SU-DHL-6 (cell line): ENCODE measurements around the gene SH3RF3.

Experiments
- H2AFZ ChIP-seq: fragments of 200-600 bp; sonication (generic); 2 replicates; pipeline ENCODE4 v1.6.1; 2014; ENCODE audit warnings: low read depth, mild to moderate bottlenecking, moderate library complexity, mixed read lengths, antibody characterized with exemption, low read length; ENCODE audit not compliant: severe bottlenecking
- H3F3A ChIP-seq: fragments of 200-600 bp; shearing (Covaris generic); 2 replicates; pipeline ENCODE4 v1.6.0; 2016; ENCODE audit warnings: antibody characterized with exemption, mild to moderate bottlenecking; ENCODE audit not compliant: insufficient read depth
- H3K27ac ChIP-seq: fragments of 200-600 bp; sonication (generic); 2 replicates; pipeline ENCODE4 v1.5.1; 2016; ENCODE audit warnings: low read depth, mild to moderate bottlenecking, low read length, moderate library complexity, mixed read lengths
- H3K27me3 ChIP-seq: fragments of 200-600 bp; sonication (generic), shearing (Covaris generic); 2 replicates; pipeline ENCODE4 v1.6.0; 2014; ENCODE audit warnings: mild to moderate bottlenecking, low read length
- H3K36me3 ChIP-seq: fragments of 200-600 bp; sonication (generic); 2 replicates; pipeline ENCODE4 v1.6.1; 2014; ENCODE audit warnings: mild to moderate bottlenecking, low read length, mixed read lengths
- H3K4me2 ChIP-seq: fragments of 300-600, 200-600 bp; shearing (Covaris generic), sonication (generic); 2 replicates; pipeline ENCODE4 v1.6.0; 2014; ENCODE audit warnings: low read length, low read depth, mild to moderate bottlenecking; ENCODE audit not compliant: poor library complexity, severe bottlenecking
- H3K4me3 ChIP-seq: fragments of 200-600 bp; sonication (generic); 2 replicates; pipeline ENCODE4 v1.5.1; 2014; ENCODE audit warnings: antibody characterized with exemption, low read length, mild to moderate bottlenecking, mixed read lengths; ENCODE audit not compliant: insufficient read depth, poor library complexity, severe bottlenecking
- H3K79me2 ChIP-seq: fragments of 200-600 bp; sonication (generic); 2 replicates; pipeline ENCODE4 v1.6.1; 2014; ENCODE audit warnings: mild to moderate bottlenecking, low read length, moderate library complexity; ENCODE audit not compliant: insufficient read depth
- H3K9ac ChIP-seq: fragments of 200-600 bp; sonication (generic); 2 replicates; pipeline ENCODE4 v1.7.0; 2014; ENCODE audit warnings: mild to moderate bottlenecking, low read length
- H3K9me2 ChIP-seq: fragments of 200-600 bp; sonication (generic); replicated peaks from 2 replicates; pipeline ENCODE4 v1.6.1; 2014; ENCODE audit warnings: low read length; ENCODE audit not compliant: insufficient read depth
- H3K9me3 ChIP-seq: fragments of 200-600 bp; sonication (generic); 2 replicates; pipeline ENCODE4 v1.6.1; 2014; ENCODE audit warnings: low read length, mixed read lengths; ENCODE audit not compliant: insufficient read depth
- H4K20me1 ChIP-seq: fragments of 200-600 bp; sonication (generic); 2 replicates; pipeline ENCODE4 v1.6.1; 2014; ENCODE audit warnings: low read depth, mild to moderate bottlenecking, antibody characterized with exemption, low read length, moderate library complexity, mixed read lengths
- EZH2phosphoT487 ChIP-seq: fragments of 200-600 bp; sonication (generic), shearing (Covaris generic); conservative IDR thresholded peaks from 2 replicates; pipeline ENCODE4 v1.6.1; 2018; ENCODE audit warnings: mild to moderate bottlenecking, antibody characterized with exemption, low read length, moderate library complexity, mixed read lengths
- TF ChIP-seq, protein P1 (sequence below): fragments of 200-600 bp; sonication (generic); IDR thresholded peaks from one replicate; pipeline ENCODE4 v1.5.1; 2017; ENCODE audit warnings: antibody characterized with exemption, mild to moderate bottlenecking, low read length, moderate library complexity; ENCODE audit not compliant: insufficient read depth, poor library complexity, severe bottlenecking

The SH3RF3 gene

DNA sequence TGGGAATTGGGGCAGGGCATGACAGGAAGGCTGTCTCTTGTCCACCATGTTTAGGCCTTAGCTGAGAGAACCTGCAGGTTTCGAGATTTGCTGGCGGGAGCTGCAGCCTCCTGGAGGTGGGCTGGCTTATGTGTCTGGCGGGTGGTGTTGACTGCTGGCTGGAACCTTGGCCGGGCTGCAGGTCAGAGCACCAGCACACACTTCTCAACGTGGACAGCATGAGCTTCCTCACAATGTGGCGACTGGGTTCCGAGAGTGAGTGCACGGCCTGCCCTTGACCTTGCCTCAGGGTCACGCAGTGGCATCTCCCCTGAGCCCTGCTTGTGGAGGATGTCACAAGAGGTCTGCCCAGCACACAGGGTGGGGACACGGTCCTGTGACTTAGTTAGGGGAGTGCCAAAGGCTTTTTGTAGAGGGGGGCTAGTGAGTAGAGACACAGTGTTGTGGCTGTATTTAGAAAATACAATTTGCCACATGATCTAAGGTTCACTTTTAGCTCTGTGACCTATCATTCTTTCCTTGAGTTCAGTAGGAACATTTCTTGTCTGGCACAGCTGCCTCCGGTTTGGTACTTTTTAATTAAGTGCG is 350.0 kb downstream of the SH3RF3 start:
- Histone ChIP-seq H3K4me2 (no peak overlapping the region), H3K79me2 (no peaks in the 10 kb centered on the region), H3K27ac (no peak overlapping the region), H3F3A (no peaks in the 10 kb centered on the region), H3K9me2 (no peaks in the 10 kb centered on the region), H3K9me3 (no peaks in the 10 kb centered on the region), H3K9ac (no peak overlapping the region), H3K4me3 (no peak overlapping the region), H3K36me3 (no peaks in the 10 kb centered on the region), H3K27me3 (no peaks in the 10 kb centered on the region), H4K20me1 (no peaks in the 10 kb centered on the region), H2AFZ (no peak overlapping the region)
- TF ChIP-seq, protein P1, sequence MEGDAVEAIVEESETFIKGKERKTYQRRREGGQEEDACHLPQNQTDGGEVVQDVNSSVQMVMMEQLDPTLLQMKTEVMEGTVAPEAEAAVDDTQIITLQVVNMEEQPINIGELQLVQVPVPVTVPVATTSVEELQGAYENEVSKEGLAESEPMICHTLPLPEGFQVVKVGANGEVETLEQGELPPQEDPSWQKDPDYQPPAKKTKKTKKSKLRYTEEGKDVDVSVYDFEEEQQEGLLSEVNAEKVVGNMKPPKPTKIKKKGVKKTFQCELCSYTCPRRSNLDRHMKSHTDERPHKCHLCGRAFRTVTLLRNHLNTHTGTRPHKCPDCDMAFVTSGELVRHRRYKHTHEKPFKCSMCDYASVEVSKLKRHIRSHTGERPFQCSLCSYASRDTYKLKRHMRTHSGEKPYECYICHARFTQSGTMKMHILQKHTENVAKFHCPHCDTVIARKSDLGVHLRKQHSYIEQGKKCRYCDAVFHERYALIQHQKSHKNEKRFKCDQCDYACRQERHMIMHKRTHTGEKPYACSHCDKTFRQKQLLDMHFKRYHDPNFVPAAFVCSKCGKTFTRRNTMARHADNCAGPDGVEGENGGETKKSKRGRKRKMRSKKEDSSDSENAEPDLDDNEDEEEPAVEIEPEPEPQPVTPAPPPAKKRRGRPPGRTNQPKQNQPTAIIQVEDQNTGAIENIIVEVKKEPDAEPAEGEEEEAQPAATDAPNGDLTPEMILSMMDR: no peak
- no peak for TF ChIP-seq EZH2phosphoT487

DNA sequence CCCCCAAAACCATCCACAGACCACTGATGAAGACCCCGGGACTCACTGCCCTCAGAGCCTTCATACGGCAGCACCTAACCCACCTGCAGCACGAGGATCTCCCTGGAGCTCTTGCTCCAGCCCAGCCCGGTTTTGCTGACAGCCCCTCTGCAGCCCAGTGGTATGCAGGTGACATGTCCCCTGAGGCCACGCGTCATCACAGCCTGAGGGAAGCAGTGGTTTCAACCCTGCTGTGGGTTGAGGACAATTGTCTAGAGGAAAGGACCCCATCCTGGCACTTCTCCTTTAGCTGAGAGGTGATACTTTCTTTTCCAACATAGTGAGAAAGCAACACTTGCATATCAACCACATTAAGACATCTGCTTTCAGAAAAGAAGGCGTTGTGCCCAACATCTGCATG is 350.8 kb downstream of the SH3RF3 start:
- no peak overlapping the region for H3K9ac ChIP-seq

DNA sequence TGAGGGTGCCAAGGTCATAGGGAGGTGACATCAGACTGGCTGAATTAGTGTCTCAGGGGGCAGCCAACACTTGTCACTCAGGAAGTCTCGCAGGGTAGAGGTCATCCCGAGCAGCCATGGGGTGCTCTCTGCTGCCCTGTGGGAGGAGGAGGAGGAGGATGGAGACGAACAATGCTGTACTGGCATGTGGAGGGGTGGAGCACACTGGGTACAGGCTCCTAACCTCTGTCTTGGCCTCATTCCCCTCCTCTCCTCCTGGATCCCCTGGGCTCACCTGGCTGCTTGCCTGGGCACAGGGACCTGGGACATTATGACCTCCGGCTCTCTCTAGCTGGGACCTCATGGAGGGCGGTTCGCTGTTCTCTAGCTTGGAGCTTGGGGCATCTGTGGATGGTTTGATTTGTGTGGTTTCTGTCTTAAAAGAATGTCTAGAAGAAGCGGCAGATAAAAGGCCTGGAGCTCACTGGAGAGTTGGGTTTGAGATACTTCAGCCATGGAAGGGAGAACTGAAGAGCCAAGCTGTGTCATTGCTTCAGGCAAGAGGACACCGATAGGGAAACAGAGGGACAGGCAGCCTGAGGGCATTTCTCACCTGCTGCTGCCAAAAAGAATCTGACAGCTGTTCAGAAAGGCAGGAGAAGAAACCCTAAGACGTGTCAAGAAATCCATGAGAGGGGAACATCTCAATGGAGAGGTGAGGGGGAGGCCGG is 351.6 kb downstream of the SH3RF3 start:
- Histone ChIP-seq H3K79me2 (no peaks in the 10 kb centered on the region), H3K4me3 (no peak overlapping the region), H4K20me1 (no peaks in the 10 kb centered on the region), H3K9me2 (no peaks in the 10 kb centered on the region), H3K36me3 (no peaks in the 10 kb centered on the region), H3K27ac (no peak overlapping the region), H3K9me3 (no peaks in the 10 kb centered on the region), H3K27me3 (no peaks in the 10 kb centered on the region), H3F3A (no peaks in the 10 kb centered on the region), H3K9ac (no peak overlapping the region), H3K4me2 (no peak overlapping the region), H2AFZ (no peak overlapping the region)
- no peak for TF ChIP-seq EZH2phosphoT487
- TF ChIP-seq, protein P1: no peak

More for the DNA sequence above, 350.8 kb downstream of the SH3RF3 start:
- Histone ChIP-seq H3K27ac (no peak overlapping the region), H3K9me2 (no peaks in the 10 kb centered on the region), H3K36me3 (no peaks in the 10 kb centered on the region), H2AFZ (no peak overlapping the region), H4K20me1 (no peaks in the 10 kb centered on the region), H3K9me3 (no peaks in the 10 kb centered on the region), H3K4me3 (no peak overlapping the region), H3K27me3 (no peaks in the 10 kb centered on the region), H3K79me2 (no peaks in the 10 kb centered on the region), H3F3A (no peaks in the 10 kb centered on the region), H3K4me2 (no peak overlapping the region)
- TF ChIP-seq, protein P1: no peak
- TF ChIP-seq EZH2phosphoT487: no peak
